ENCODE results near the gene AIDA. TPM values are rescaled to one million over a fixed set of nuclear protein-coding genes. Genes with fewer than 3 reads are reported as not detected.

AIDA gene
- total RNA-seq, 1 donor from 2014 or later, result 49.6 TPM

GRCh38 chr1:222620566-222620965 is 91.7 kb downstream of the AIDA start:
- intact Hi-C loops (cut with DNase I), result no loop called here
- Histone ChIP-seq H3K4me1 (peaks cover 30% of the 10 kb centered on the region), H3K27me3 (no peaks in the 10 kb centered on the region), H3K4me3 (no peak overlapping the region), H3K36me3 (peaks cover 0 to 28% of the 10 kb centered on the region in 2 donors), H3K27ac (no peak overlapping the region), H3K9me3 (no peaks in the 10 kb centered on the region)
- DNase-seq (ENCODE audit: extremely low spot score in 2 of 2), result no peak
- no peak for TF ChIP-seq POLR2AphosphoS5 (IDR thresholded peaks at IDR 0.05; ENCODE audit: insufficient read depth in 1 of 2, low read depth in 1 of 2)
- no peak for TF ChIP-seq POLR2A (IDR thresholded peaks at IDR 0.05)
- TF ChIP-seq CTCF (IDR thresholded peaks at IDR 0.05), result no peak

- peaks cover 30% of the 10 kb centered on the region for H3K4me1 ChIP-seq
- H3K4me3 ChIP-seq, result peak overlapping the region; percentile 78 to 98
- peak overlapping the region; percentile 78 for H3K27ac ChIP-seq
- TF ChIP-seq CTCF (IDR thresholded peaks at IDR 0.05), result no peak
- TF ChIP-seq POLR2A (IDR thresholded peaks at IDR 0.05), result no peak
- peak in 1 of 2 donors; percentile 30 for TF ChIP-seq POLR2AphosphoS5 (IDR thresholded peaks at IDR 0.05; ENCODE audit: insufficient read depth in 1 of 2, low read depth in 1 of 2)
- intact Hi-C loops (cut with DNase I), result no loop called here
- no peaks in the 10 kb centered on the region for H3K9me3 ChIP-seq
- DNase-seq (ENCODE audit: extremely low spot score in 2 of 2), result no peak
- peaks cover 0 to 13% of the 10 kb centered on the region in 2 donors for H3K36me3 ChIP-seq
- no peaks in the 10 kb centered on the region for H3K27me3 ChIP-seq
Observed at GRCh38 chr1:222618880-222619596, 93.3 kb downstream of the AIDA start.

Other genes starting within 250 kb of the AIDA start
- gene HHIPL2, start 164.4 kb downstream of the AIDA start, total RNA-seq, result not detected
- gene TAF1A, start 122.6 kb downstream of the AIDA start, total RNA-seq, result 2.0 TPM
- 24.3 TPM for gene MIA3, start 94.4 kb downstream of the AIDA start, total RNA-seq
- gene BROX, start 73 bp upstream of the AIDA start, total RNA-seq, result 26.0 TPM
- gene FAM177B, start 24.7 kb upstream of the AIDA start, total RNA-seq, result not detected
- gene DISP1, start 102.5 kb upstream of the AIDA start, total RNA-seq, result 8.3 TPM

Measured in vagina (tissue), 2 donors.